OCI-LY3 (cell line): Measurements from ENCODE around the gene S100A13.

Experiments
- H2AFZ ChIP-seq: fragments of 200-600, 300-600 bp; shearing (Covaris generic); 2 replicates; pipeline ENCODE4 v1.6.0; 2014; ENCODE audit warnings: antibody characterized with exemption, low read depth, low read length
- H3K27ac ChIP-seq: fragments of 200-600, 300-600 bp; sonication (generic); 2 replicates; pipeline ENCODE4 v1.5.1; 2014; ENCODE audit warnings: mild to moderate bottlenecking, low read length, moderate library complexity, mixed read lengths
- H3K27me3 ChIP-seq: fragments of 200-600, 300-600 bp; sonication (generic); 2 replicates; pipeline ENCODE4 v1.6.1; 2014; ENCODE audit warnings: low read depth, low read length, mixed read lengths
- H3K36me3 ChIP-seq: fragments of 200-600, 300-600 bp; sonication (generic); replicated peaks from 2 replicates; pipeline ENCODE3; 2014; ENCODE audit warnings: low read depth, low read length, mixed read lengths
- H3K4me1 ChIP-seq: fragments of 300-600, 200-600 bp; sonication (generic); 2 replicates; pipeline ENCODE4 v1.6.1; 2014; ENCODE audit warnings: low read length, mixed read lengths
- H3K4me2 ChIP-seq: fragments of 200-600, 300-600 bp; sonication (generic); 2 replicates; pipeline ENCODE4 v1.6.1; 2014; ENCODE audit warnings: low read length, mixed read lengths
- H3K4me3 ChIP-seq: fragments of 300-600, 200-600 bp; sonication (generic); 2 replicates; pipeline ENCODE4 v1.5.1; 2014; ENCODE audit warnings: antibody characterized with exemption, mild to moderate bottlenecking, low read length, moderate library complexity
- H3K79me2 ChIP-seq: fragments of 300-600, 200-600 bp; shearing (Covaris generic); 2 replicates; pipeline ENCODE4 v1.6.1; 2014; ENCODE audit warnings: mild to moderate bottlenecking, low read length, mixed read lengths
- H3K9ac ChIP-seq: fragments of 300-600, 200-600 bp; shearing (Covaris generic); 2 replicates; pipeline ENCODE4 v1.6.0; 2014; ENCODE audit warnings: mild to moderate bottlenecking, low read length, moderate library complexity
- H3K9me3 ChIP-seq: fragments of 200-600, 300-600 bp; shearing (Covaris generic); 2 replicates; pipeline ENCODE4 v1.6.1; 2014; ENCODE audit warnings: low read length, mixed read lengths; ENCODE audit not compliant: insufficient read depth
- H4K20me1 ChIP-seq: fragments of 200-600, 300-600 bp; sonication (generic); 2 replicates; pipeline ENCODE4 v1.6.1; 2016; ENCODE audit warnings: low read length, mixed read lengths; ENCODE audit not compliant: insufficient read depth
- EZH2phosphoT487 ChIP-seq: fragments of 200-600 bp; shearing (Covaris generic); IDR thresholded peaks from 2 replicates; pipeline ENCODE4 v1.6.1; 2018; ENCODE audit warnings: antibody characterized with exemption, mixed run types, low read depth
- TF ChIP-seq, protein P1 (sequence below): fragments of 200-600, 300-600 bp; sonication (generic); IDR thresholded peaks from 2 replicates; pipeline ENCODE4 v1.5.1; 2014; ENCODE audit warnings: antibody characterized with exemption, low read length, low read depth

Gene S100A13

DNA sequence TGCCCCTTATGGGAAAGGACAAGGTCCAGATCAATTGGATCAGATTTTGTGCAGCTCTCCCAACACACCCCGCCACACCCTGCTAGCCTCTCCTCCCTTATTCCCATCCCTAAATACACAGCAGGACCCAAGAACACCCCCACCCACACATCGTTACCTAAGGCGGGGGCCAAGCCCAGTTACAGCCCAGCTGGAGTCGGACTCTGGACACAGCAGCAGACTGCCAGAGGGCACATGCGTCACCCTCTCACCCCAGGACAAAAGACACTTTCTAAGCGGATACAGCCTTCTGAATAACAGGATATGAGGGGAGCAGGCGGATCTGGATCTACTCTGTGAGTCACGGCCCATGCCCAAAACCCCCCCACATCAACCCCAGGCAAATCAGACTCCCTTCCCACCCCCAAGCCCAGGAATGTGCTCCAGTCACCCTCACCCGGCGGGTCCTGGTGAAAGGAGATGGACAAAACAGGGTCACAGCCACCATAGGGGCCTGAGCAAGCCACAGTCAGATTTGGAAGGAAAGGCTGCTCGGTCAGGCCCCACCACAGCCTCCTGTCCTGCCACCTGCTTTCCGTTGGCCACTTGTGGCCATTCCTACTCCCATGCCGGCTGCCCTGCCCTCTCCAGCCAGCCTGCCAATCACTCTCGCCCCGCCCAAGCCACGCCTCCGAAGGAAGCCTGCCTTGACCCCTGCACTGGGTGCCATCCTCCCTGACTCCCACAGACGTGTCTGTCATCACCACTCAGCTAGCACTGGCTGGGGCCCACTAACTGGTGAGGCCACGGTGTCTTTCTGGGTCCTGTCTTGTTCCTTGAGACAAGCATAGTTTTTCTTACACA is 18.3 kb downstream of the S100A13 start:
- H2AFZ ChIP-seq, result no peak overlapping the region
- no peak overlapping the region for H3K27ac ChIP-seq
- H4K20me1 ChIP-seq, result no peaks in the 10 kb centered on the region
- no peak overlapping the region for H3K4me2 ChIP-seq
- no peaks in the 10 kb centered on the region for H3K9me3 ChIP-seq
- H3K36me3 ChIP-seq, result no peaks in the 10 kb centered on the region
- no peaks in the 10 kb centered on the region for H3K79me2 ChIP-seq
- TF ChIP-seq, protein P1, sequence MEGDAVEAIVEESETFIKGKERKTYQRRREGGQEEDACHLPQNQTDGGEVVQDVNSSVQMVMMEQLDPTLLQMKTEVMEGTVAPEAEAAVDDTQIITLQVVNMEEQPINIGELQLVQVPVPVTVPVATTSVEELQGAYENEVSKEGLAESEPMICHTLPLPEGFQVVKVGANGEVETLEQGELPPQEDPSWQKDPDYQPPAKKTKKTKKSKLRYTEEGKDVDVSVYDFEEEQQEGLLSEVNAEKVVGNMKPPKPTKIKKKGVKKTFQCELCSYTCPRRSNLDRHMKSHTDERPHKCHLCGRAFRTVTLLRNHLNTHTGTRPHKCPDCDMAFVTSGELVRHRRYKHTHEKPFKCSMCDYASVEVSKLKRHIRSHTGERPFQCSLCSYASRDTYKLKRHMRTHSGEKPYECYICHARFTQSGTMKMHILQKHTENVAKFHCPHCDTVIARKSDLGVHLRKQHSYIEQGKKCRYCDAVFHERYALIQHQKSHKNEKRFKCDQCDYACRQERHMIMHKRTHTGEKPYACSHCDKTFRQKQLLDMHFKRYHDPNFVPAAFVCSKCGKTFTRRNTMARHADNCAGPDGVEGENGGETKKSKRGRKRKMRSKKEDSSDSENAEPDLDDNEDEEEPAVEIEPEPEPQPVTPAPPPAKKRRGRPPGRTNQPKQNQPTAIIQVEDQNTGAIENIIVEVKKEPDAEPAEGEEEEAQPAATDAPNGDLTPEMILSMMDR, result no peak
- peaks cover 34% of the 10 kb centered on the region for H3K4me1 ChIP-seq
- no peaks in the 10 kb centered on the region for H3K27me3 ChIP-seq
- H3K4me3 ChIP-seq, result no peak overlapping the region
- no peak overlapping the region for H3K9ac ChIP-seq

- Histone ChIP-seq H3K4me2 (no peak overlapping the region), H3K9ac (no peak overlapping the region), H3K4me3 (no peak overlapping the region)
These were observed 19.1 kb downstream of the S100A13 start for GRCh38 chr1:153608089-153608682.

GRCh38 chr1:153607381-153607780 is 19.9 kb downstream of the S100A13 start:
- Histone ChIP-seq H3K4me3 (no peak overlapping the region), H3K27me3 (no peaks in the 10 kb centered on the region), H3K9ac (peak overlapping the region; percentile 6; the same call in 1 of the 2 replicates), H4K20me1 (no peaks in the 10 kb centered on the region), H3K79me2 (no peaks in the 10 kb centered on the region), H3K36me3 (no peaks in the 10 kb centered on the region), H3K27ac (no peak overlapping the region), H3K4me2 (no peak overlapping the region), H3K9me3 (no peaks in the 10 kb centered on the region), H2AFZ (no peak overlapping the region), H3K4me1 (peaks cover 35% of the 10 kb centered on the region)
- no peak for TF ChIP-seq EZH2phosphoT487

More at GRCh38 chr1:153608089-153608682, 19.1 kb downstream of the S100A13 start:
- TF ChIP-seq, protein P1, result no peak
- TF ChIP-seq EZH2phosphoT487, result no peak
- Histone ChIP-seq H3K36me3 (no peaks in the 10 kb centered on the region), H3K4me1 (peaks cover 35% of the 10 kb centered on the region), H3K27ac (no peak overlapping the region), H4K20me1 (no peaks in the 10 kb centered on the region), H3K79me2 (no peaks in the 10 kb centered on the region), H3K9me3 (no peaks in the 10 kb centered on the region), H2AFZ (no peak overlapping the region), H3K27me3 (no peaks in the 10 kb centered on the region)

DNA sequence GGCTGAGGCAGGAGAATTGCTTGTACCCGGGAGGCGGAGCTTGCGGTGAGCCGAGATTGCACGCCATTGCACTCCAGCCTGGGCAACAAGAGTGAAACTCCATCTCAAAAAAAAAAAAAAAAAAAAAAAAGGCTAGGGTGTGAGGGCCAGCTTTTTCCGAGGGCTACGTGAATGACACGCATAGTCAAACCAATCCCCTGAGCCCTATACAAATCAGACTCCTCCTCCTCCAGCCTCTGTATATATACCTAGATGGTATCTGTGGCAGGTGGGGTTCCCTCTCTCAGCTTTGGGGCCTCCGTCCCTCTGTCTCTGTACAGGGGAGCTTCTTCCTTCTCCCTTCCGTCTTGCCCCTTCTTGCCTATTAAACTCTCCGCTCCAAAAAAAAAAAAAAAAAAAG is 21.1 kb downstream of the S100A13 start:
- H3K27ac ChIP-seq, result no peak overlapping the region; the same call in 1 of the 2 replicates
- H2AFZ ChIP-seq, result peak overlapping the region; percentile 52
- no peaks in the 10 kb centered on the region for H3K79me2 ChIP-seq
- peak overlapping the region; percentile 17; the same call in 1 of the 2 replicates for H3K4me3 ChIP-seq
- TF ChIP-seq, protein P1, result no peak
- no peak for TF ChIP-seq EZH2phosphoT487
- H3K4me2 ChIP-seq, result peak overlapping the region; percentile 46
- no peaks in the 10 kb centered on the region for H3K9me3 ChIP-seq
- no peaks in the 10 kb centered on the region for H3K36me3 ChIP-seq
- H4K20me1 ChIP-seq, result no peaks in the 10 kb centered on the region
- H3K27me3 ChIP-seq, result no peaks in the 10 kb centered on the region
- H3K9ac ChIP-seq, result peak overlapping the region; percentile 31; the same call in 1 of the 2 replicates
- peaks cover 40% of the 10 kb centered on the region for H3K4me1 ChIP-seq
